C4-2B (cell line): Measurements from ENCODE around the gene ADD1.

Experiments used
- ZFX ChIP-seq: fragments of 450-650 bp; IDR thresholded peaks from 2 replicates; pipeline ENCODE4 v1.6.1; 2017
- TF ChIP-seq, protein P1 (sequence below): fragments of 450-650 bp; conservative IDR thresholded peaks from 2 replicates; pipeline ENCODE4 v1.5.1; 2017; ENCODE audit warnings: mild to moderate bottlenecking

DNA sequence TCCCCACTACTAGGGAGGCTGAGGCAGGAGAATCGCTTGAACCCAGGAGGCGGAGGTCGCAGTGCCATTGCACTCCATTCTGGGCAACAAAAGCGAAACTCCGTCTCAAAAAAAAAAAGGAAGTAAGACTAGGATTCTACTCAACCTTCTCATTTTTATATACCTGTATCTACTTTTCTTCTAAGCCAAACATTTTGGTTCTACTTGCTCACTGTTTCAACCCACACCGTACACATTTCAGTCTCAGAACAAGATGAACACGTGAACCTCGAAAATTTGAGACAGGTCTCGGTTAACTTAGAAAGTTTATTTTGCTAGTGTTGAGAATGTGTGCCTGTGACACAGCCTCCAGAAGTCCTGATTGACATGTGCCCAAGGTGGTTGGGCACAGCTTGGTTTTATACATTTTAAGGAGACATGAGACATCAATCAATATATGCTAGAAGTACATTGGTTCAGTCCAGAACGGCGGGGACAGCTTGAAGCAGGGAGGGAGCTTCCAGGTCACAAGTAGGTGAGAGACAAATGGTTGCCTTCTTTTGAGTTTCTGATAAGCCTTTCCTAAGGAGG, 3.7 kb downstream of the ADD1 start:
- TF ChIP-seq, protein P1, sequence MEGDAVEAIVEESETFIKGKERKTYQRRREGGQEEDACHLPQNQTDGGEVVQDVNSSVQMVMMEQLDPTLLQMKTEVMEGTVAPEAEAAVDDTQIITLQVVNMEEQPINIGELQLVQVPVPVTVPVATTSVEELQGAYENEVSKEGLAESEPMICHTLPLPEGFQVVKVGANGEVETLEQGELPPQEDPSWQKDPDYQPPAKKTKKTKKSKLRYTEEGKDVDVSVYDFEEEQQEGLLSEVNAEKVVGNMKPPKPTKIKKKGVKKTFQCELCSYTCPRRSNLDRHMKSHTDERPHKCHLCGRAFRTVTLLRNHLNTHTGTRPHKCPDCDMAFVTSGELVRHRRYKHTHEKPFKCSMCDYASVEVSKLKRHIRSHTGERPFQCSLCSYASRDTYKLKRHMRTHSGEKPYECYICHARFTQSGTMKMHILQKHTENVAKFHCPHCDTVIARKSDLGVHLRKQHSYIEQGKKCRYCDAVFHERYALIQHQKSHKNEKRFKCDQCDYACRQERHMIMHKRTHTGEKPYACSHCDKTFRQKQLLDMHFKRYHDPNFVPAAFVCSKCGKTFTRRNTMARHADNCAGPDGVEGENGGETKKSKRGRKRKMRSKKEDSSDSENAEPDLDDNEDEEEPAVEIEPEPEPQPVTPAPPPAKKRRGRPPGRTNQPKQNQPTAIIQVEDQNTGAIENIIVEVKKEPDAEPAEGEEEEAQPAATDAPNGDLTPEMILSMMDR = no peak
- TF ChIP-seq ZFX = no peak
